Stimulated activated CD8-positive, alpha-beta memory T cell treated with anti-CD3 and anti-CD28 coated beads, Interleukin-15, amount 100 ng/mL, for 1 hour (primary cell): ENCODE data around the gene CDK14.

Experiments
- DNase-seq: peaks from one replicate; pipeline ENCODE4 v3.0.0-alpha.2; 2020; ENCODE audit warnings: low read depth

Gene CDK14

DNA sequence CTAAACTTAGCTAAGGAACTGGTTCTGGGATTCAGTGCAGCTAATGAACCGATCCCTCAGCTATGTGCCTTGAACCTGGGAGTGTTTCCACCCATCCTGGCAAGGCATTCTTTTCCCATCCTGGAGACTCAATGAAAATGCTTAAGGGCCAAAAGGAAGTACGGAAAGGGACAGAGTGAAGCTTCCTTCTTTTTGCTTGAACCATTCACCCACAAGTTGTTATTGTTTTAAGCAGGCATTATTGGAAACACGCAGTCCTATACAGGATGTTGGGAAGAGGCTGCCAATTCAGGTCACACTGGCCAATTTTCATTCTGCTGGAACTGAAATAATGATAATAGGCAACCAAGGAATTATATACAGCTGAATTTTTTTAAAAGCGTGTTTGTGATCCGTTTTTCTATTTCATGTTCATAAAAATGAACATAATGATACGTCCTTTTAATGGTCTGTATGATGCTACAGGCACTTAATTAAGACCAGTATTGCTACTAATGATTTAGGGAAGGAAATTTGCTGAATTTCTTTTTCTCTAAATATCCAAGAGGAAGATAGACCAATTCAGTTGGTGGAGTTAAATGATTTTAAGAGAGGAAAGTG, 610.3 kb downstream of the CDK14 start:
- DNase-seq = no peak

DNA sequence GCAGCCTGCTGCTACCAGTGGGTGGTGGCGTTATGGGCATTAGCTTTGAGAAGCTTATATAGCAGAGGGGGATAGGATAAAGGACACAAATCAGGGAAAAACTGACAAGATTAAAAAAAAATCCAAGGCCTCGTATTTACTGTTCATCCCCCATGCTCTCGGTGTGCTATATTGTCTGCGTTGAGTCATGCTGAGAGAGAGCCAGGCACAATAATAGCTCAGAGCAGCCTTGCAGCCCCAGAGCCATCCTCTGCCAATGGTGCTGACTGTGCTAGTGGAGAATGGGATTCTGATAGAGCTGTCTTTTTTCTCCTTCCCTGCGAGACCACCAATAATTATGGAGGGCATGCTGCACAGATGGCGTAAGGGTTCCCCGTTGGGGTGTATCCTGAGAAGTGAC, 616.5 kb downstream of the CDK14 start:
- DNase-seq = no peak

DNA sequence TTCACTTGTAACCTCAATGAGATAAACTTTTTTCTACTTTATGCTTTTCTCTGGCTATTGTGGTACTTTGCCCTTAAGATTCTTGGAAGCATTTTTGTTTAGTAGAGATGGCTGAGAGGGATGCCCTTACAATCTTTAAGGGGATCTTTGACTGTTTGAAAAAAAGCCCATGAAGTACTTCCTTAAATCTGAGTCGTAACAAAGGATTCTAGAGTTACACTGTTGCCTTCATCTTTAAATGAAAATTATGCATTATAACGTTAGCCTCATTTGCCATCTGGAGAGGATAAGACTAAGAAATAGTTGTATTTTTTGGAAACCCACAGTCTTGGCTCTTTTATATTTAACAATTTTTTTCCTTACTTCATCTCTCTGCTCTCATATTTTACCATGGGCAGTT, 630.3 kb downstream of the CDK14 start:
- DNase-seq = no peak

DNA sequence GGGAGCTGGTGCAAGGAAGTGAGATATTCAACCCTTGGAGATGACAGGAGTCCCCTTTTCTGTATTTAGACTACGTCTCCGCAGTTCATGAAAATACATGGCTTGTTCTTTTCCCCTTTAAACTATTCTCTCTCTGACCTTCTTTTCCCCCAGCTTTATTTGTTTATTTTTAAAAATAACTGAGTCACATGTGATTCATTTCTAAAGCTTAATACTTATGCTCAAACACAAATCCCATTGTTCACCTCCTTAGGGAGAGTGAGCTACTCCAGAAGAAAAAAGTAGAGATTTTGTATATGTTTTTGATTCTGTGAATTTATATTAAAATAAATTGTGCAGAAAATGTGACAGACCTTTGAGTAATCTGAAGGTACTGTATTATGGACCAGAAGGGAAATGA, 632.2 kb downstream of the CDK14 start:
- DNase-seq = no peak

DNA sequence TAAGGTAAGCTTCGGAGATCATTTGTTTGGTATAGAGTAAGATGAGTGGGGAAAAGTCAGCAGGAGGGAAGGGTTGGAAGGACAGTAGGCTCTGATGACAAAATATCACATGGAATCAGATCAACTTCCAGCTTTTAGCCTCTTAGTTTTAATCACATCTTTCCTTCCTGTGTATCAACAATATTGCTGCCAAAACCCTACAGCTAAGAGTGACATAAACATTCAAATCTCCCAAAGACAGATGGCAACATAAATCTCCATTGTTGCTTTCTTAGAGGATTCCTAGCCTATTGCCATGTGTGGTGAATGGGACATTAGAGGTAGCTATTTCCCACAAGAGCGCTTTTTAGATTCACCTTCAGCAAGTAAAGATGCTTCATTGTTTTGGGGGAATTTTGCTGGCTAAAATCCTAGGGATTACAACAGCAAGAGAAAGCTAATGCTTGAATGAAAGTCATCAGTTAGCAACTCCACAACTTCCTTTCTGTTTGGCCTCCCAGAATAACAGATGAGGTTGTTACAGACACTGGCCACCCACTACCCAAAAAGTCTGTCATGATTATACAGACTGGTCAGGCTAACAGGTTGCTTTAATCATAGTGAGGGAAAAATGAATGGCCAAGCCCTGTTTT, 632.9 kb downstream of the CDK14 start:
- DNase-seq = no peak

DNA sequence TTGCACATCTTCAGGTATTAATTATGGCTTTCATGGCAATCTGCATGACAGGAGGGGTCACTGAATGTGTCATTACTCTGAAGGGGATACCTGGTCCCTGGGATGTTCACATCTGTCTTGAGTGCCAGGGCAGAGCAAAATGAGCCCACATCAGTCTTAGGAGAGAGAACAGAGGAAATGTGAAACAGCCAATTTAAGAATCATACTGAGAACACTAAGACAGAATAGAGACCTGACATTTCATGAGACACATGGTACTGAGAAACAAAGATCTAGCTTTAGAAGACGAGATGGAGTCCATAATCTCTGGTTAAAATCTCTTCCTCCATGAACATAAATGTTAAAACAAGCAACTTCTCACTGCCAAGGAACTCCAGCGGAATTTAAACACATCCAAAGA, 634.0 kb downstream of the CDK14 start:
- no peak for DNase-seq

DNA sequence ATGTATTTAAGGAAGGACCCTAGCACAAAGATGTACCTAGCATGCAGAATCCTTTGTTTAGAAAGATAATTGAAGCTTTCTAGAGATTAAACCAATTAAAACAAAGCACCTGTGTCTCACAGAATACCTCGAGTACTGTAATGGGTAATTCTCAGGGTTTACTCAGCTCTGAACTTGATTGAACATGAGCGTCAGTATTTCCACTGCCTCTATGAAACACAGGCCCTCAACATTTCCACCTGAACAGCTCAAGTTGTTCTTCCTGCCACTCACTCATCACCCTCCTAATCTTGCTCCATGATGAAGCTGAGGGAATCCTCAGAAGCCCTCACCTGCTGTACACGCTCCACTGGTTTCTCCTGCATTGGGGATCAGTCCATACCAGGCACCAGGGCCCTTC, 634.4 kb downstream of the CDK14 start:
- DNase-seq = no peak

DNA sequence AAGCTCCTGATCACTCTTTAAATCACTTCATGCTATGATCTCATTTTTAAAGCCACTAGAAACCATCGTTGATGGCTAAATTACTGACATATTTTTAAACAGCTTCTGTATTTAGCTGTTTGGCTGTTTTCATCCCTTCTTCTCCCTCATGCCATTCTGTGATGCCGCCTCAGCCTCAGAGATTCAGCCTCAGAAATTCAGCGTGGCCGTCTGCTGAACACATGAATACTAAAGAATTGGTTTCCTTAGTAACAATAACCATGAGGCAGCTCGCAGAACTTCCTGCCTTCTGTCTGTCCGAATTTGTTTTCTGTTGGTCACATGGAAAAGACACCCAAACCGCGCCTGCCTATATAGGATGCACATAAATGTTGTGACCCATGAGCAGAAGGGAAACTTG, 637.1 kb downstream of the CDK14 start:
- DNase-seq = no peak

DNA sequence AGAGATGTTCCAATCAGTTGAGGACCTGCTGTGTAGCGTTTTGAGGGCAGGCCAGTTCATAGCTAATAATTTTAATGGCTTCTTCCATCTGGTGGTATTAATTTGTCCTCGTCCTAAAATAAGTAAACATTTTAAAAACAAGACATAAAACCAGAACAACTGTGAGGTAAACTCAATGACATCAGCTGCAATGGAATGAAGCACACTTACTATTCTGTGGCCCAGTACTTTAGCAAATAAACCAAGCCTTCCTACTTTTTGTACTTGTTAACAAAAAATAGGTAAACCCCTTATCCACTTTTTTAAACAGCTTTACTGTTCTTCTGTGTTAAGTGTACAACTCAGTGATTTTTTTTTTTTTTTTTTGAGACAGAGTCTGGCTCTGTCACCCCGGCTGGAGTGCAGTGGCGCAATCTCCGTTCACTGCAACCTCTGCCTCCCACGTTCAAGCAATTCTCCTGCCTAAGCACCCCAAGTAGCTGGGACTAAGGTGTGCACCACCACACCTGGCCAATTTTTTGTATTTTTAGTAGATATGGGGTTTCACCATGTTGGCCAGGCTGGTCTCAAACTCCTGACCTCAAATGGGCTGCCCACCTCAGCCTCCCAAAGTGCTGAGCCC, 639.2 kb downstream of the CDK14 start:
- no peak for DNase-seq

DNA sequence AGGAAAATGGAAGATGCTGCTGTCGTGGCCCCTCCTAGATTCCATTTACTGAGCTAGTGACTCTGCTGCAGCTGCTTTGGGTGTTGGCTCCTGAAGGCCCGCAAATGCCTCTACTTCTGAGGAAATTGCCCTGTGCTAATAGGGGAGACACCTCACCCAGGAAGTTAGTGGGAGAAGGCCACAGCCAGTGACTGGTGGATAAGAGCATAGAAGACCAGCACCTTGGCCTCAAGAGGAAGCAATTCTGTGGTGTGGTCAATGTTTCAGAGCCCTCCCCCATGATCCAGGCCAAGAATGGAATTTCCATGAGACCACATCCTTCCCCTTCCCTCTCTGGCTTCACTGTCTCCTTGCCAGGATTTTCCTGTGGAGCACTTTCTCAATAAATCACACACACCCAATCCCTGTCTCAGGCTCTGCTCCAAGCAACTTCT, 643.1 kb downstream of the CDK14 start:
- DNase-seq = no peak

DNA sequence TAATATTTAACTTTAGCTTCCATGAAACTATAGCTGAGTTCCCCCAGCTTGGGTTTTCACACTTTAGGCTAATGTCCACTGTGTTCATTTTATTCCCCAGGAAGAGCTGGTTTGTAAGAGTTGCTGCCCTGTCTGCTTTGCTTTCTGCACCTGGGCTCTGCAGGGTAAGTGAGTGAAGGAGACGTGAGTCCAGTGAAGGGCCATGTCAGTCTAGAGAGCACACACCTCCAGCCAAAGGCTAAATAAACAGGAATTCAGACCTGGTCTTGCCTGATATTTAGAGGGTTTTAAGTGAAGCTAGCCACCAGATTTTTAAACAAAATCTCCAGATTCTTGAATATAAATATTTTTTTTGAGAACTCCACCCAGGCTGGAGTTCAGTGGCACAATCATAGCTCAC, 643.7 kb downstream of the CDK14 start:
- DNase-seq = no peak

DNA sequence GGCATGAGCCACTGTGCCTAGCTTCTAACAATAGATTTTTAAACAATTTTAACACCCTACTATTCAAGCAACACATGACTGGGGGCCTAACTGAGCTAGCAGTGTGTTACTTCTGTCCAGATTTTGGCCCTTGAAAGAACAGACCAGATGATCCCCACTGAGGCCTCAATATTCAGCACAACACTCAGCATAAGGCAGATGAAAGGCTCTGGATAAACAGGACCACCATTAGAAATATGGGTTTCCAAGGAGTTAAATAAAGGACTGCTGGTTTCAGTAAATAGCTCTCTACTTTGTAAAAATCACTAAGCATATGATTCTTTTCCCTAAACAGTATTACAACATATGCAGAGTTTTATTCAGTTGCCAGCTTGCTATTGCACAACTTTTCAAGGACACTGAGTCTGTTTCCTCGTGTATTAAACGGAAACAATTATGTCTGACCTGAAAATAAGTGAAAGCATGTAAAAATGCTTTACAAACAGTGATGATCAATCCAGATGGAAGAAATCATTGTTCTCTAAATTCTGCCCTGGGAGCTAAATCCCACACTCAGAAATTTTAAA, 644.3 kb downstream of the CDK14 start:
- DNase-seq = no peak

DNA sequence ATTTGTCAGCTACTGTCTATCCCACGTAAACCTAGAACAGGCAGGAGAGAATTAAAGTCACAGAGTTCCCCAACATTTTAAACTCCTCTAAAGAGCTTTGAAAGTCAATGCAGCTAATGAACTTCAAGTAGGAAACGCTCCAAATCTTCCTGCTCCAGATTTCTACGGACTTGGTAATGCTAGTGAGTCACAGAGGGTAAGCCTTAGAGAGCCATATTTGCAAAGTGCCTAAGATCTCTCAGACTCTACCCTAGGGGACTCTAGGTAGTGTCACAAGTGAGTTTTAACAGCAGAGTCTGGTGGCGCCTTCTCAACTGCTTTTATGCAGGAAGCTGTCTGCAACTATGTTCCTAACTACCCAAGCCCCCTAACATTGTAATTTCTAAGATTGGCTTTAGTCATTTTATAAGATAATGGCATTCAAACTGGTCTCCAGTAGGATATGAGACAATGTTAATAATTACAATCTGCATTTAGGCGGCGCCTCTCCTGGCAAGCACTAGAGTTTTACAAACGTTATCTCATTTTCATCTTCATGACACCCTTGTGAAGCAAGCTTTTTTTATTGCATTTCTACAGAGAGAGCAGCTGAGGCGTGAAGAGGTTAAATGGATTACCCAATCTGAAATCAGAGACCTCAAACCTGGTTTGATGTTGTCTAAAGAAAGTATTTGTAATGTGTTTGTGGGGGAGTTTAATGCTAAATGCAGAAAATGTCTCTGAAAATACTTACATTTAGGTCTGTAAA, 646.1 kb downstream of the CDK14 start:
- DNase-seq = no peak

DNA sequence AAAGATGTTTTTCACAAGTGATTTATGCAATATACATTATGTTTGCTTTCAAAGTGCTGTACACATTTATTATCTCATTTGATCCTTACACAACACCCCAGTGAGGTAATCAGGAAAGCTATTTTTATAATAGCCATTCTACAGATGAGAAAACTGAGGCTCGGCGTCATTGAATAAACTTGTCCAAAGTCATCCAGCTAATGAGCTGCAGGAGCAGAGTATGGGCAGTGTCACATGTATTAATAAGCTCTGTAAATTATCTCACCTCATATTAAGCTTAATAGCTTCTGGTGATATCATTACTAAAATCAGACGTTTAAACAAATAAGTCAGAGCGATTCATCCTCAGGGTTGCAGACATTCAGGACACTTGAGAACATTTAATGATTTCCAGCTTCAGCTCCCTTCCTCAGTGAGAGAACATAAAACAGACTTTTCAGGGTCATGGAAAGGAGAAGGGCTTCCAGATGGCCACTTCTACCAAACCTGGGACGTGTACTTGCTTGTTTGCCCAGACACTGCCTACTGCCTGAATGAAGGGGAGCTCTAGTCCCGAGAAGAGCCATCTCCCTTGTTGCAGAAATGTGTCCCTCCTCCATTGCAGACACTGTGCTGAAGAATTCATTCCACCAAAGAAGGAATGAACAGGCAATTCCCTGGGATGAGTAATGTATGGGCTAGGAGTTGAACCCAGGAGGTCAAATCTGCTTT, 647.6 kb downstream of the CDK14 start:
- DNase-seq = no peak

DNA sequence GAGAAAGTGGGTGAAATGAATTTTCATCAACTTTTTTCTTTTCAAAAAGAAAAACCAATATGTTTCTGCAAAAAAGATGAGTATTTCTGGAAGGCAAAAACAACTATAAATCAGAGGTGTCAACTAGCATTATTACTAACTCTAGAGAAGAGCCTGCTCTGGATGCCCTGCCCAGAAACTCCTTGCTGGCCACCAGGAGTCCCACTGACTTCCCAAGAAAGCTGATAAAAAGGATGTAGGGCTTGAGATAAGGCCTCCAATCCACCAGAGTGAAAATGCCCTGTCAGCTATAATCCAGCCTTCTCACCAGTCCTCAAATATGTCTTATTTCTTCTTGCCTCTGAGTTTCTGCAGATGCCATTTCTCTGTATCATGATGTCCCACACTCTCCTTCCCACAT, 651.4 kb downstream of the CDK14 start:
- no peak for DNase-seq

DNA sequence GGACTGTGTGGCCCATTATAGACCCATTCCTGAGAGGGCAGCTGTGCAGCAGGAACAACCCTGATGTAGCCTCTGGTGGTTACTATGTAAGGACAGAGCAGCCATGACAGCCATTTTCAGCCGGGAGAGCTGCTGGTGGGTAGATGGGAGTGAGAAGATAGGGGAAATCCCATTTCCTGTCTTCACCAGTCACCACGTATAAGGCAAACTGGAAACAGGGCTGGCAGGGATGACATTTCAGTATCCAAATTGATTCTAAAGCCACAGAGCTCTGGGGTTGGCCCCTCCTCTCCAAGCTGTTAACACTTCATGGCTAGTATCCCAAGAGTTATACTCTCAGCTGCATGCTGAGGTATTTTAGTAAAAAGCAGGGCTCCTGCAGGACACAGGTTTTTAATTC, 652.9 kb downstream of the CDK14 start:
- DNase-seq = no peak

DNA sequence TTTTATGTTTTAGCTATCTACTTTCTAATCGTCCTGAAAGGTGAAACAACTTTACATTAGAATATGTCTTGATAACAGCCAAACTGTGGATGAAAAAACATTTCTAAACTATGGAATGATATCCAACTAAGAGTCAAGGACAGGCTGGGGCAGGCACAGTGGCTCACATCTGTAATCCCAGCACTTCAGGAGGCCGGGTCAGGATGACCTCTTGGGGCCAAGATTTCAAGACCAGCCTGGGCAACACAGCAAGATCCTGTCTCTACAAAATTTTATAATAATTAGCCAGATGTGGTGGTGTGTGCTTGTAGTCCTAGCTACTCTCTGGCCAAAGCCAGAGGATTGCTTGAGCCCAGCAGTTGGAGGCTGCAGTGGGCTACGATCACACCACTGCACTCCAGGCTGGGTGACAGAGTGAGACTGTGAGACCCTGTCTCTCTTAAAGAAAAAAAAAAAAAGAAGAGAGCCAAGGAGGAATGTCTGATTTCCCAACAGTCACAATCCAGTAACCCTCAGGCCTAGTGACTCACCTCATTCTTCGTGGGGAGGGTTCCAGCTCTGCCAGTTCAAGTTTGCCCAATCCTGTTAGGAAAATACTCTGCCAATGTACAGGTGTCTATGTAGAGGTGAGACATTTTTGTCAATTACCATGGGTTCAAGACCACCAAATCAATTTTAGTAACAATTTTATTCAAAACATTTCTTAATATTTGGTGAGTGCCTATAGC, 653.5 kb downstream of the CDK14 start:
- DNase-seq = no peak

DNA sequence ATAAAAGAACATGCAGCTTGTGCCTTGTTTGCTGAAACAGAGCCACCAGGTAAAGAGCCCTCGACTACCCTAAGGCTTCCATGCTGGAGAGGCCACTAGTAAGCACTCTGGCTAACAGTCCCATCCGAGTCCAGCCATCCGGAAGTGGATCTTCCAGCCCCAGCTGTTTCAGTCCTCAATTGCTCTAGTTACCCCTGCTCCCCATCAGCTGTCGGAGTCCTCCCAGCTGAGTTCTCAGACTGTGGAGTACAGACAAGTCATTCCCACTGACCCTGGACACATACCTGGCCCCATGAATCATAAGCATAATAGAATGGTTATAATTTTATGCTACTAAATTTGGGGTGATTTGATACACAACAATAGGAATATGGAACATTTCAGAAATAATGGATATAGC, 654.6 kb downstream of the CDK14 start:
- DNase-seq = no peak

DNA sequence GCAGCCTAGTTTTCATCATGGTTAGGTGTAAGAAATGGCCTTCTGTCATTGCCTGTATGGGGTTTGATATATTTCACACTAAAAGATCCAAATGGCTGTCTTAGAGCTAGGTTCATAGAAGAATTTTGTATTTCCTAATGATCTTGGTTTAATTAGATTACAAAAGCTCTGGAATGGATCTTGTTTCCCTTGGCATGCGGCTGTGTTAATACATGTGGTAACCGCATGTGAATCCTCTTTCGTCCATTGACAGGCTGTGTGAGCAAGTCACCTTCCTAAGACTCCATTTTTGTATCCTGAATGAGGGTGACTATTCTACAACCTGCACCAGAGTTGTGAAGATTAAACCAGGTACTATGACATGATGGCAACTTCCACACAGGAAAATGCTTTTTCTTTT, 655.8 kb downstream of the CDK14 start:
- no peak for DNase-seq
